GM18520 (cell line): ENCODE measurements around the gene DPP10.
"Not testable (repeated sequence)": the region's sequence is repeated elsewhere in the genome, so short reads cannot be mapped to it uniquely, and the experiment has no call there.

ENCODE experiments used
- ATAC-seq: cut with Tn5 transposase; IDR thresholded peaks from one replicate; pipeline ENCODE4 v1.9.1; 2021; ENCODE audit not compliant: unreplicated experiment

DPP10 gene

DNA sequence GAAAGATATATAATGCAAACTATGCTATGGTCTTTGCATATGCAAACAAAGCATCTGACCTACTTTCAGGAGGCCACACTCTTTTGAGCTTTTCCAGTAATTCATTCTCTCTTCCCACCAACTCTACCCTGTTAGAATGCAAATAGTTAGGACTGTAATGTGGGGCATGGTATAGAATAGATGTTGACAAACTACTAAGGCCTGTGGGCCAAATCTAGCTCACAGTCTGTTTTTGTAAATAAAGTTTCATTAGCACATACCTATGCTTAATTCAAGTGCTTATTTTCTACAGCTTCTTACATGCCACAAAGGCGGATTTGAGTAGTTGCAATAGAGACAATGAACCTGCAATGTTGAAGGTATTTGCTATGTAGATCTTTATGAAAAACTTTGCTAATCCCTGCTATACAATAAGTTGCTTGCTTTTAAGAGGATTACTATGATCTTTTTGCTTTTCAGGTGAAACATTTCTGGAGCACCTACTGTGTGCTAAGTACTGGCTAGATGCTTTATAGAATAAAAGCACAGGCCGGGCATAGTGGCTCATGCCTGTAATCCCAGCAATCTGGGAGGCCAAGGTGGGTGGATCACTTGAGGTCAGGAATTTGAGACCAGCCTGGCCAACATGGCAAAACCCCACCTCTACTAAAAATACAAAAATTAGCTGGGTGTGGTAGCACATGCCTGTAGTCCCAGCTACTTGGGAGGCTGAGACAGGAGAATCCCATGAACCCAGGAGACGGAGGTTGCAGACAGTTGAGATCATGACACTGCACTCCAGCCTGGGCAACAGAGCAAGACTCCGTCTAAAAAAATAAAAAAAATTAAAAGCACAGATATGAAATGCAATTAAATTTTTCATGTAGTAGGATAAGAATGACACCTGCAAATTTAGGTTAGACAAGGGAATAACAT is 267.8 kb downstream of the DPP10 start:
- no peak for ATAC-seq

DNA sequence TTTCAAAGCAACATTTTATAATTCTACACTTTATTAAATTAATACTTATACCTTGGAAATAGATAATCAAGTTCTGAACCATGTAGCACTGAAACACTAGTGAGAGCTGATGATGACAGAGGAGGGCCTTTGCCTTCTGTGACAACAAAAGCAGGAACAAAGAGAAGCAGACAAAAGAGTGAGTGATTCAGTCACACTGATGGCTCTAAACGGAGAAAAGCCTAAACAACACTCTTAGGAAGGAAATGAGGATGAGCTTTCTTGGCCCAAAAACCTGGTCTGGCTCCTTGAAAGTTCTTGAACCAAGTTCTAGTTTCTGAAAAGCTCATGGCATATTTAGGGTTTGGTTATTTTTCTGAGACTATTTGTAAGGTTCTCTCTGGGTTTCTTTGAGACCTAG is 271.9 kb downstream of the DPP10 start:
- ATAC-seq: no peak

DNA sequence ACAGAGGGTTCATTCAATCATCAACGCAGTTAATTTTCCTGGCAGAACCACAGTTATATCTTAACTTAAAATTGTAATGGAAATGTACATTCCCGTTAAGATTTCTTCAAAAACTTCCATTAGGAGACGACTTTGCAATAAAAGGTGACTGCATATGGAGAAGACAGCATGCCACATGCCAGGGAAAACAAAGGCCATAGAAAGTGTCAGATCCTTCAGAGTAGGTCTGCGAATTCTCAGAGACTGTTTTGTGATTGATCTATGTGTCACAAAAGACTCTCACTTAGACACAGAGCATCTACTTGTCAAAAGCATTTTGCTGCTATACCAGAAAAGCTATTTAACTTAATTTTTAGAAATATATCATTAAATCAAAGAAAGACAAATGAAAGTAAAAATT is 274.6 kb downstream of the DPP10 start:
- ATAC-seq: no peak

DNA sequence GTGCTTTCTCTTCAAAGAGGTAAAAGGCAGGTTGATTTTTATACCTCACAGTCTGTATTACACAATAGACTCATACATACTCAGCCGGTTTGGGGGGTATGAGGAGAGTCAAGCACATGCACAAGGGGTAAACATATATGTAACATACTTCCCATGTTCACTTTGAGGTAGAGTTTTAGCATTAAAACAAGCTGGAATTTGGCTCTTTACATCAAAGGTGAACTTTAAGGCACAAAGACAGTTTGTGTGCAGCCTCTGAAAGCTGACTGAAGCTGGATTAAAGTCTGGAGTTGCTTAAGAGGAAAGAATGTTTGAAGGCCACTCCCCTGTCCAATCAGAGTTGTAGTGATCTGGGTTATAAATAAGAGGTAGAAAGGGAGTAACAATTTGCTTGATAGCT is 282.0 kb downstream of the DPP10 start:
- no peak for ATAC-seq

DNA sequence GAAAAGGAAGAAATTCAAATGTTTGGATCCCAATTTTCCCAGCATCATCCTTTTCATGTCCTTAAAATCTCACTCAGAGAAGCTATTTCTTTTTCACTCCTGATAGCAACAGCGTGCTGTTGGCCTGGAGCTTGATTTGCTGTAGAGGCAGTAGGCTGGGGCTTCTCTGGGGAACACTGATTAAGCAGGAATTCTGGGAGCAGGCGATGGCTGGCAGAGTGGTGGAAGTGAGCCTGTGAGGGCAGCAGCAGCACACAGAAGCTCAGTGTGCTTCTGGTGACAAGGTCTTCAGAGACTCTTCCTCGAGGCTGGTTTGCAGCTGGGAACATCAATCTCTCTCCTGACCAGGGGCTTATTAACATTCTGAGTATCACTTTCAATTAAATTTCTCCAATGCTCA is 284.6 kb downstream of the DPP10 start:
- ATAC-seq: no peak

DNA sequence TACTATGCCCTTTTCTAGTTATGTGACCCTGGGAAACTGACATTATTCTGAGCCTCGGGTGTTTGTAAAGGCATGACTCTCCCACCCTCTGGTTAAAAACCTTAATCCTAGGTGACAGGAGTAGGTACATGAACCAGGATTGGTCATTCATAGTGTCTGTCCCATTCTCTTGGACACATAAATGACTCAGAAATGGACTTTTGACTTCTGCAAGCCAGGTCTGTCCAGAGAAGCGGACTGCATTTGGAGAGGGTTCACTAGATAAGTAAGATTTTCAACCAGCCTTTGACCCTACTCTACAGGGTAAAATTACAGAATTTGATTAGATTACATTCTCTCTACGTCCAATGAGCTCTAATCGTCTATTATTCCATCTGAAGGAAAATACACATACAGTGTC is 285.9 kb downstream of the DPP10 start:
- ATAC-seq: no peak

DNA sequence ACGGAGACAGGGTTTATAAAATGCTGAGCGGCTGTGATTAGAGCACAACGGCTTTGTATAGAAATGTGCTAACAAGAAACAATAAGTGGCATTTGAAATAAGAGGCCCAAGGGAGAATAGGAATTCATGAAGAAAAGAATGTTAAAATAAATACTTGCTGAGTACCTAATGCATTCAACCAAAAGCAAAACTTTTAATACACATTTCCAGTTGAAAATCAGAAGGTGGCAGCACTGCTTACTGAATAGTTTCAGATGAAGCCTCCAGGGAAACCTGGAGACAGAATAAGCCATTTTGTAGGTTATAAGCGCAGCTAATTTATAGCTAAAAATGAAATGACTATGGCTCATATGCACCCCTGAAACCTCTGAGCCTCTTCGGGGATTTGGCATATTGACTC is 286.6 kb downstream of the DPP10 start:
- no peak for ATAC-seq

DNA sequence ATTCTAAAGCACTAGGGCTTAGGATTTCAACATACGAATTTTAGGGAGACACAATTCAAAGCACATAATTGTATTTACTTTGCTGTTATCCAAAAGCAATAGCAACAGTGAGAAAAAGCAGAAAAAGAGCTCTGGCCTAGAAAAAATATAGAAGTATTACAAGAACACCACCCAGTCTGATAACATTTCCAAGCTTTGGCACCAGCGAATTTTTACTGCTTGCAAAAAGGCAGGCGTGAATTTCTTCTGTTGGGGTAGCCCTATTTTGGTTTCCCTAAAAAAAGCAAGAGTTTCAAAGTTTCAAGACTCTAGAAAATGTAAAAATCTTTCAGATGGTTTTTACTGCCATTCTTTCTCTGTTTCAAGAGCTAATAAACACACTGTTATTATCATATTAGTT is 292.7 kb downstream of the DPP10 start:
- no peak for ATAC-seq

DNA sequence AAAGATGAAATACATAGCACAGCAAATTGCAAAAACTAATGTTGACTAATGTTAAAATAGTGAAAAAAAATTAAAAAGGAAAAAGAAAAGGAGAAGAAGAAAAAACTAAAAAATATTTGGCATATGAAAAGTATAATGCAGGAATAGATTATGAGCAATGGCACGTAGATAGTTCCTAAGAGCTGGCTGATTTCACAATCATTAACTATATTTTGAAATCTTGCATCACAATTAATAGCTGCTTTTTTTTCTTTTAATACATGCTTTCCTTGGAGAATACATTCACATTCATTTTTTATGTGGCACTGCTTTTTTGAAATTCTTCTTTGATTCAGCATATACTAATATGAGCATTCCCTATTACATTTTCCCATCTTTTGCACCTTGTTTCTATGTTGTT is 299.8 kb downstream of the DPP10 start:
- no peak for ATAC-seq

DNA sequence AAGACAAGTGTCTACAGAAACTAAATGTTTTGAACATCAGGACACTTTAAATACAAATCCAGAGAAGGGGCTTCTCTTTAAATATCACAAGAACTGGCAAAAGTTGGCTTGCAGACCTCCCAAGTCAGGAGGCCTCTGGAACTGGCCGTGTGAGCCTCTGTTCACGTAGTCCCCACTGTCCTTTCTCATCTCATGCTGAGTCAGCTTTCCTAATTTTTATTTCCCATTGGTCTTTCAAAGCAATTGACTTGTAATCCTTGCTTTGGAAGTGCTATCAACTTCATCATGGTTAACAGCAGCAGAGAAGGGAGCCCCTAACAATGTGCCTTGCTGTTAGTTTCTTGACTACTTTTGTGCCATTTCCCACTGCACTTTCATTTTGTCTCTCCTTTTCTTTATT is 303.3 kb downstream of the DPP10 start:
- ATAC-seq: no peak

DNA sequence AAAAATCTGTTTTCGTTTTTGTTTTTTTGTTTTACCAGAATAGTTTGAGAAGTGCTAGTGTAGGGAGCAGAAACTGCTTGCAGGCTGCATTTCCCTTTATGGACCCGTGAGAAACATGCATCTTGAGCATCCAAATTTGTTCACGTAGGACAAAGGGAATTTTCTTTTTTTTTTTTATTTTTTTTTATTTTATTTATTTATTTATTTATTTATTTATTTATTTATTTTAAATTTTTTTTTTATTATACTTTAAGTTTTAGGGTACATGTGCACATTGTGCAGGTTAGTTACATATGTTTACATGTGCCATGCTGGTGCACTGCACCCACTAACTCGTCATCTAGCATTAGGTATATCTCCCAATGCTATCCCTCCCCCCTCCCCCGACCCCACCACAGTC is 305.7 kb downstream of the DPP10 start:
- ATAC-seq: not testable (repeated sequence)

DNA sequence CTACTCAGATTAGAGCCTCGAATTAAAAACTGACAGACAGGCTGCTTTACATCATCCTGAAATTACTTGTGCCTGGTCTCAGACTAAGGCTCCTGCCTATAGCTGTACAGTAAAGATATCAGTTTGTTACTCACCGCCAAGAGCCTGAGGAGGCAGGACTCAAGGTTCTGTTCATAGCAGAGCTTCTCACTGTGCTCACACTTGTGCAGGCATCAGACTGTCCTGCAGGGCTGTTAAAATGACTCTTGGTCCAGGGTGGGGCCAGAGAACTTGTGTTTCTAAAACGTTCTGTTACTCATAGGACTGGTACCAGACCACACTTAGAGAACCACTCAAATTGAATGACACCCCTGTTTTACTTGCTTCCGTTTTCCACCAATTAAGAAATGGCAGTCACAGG is 310.0 kb downstream of the DPP10 start:
- no peak for ATAC-seq

DNA sequence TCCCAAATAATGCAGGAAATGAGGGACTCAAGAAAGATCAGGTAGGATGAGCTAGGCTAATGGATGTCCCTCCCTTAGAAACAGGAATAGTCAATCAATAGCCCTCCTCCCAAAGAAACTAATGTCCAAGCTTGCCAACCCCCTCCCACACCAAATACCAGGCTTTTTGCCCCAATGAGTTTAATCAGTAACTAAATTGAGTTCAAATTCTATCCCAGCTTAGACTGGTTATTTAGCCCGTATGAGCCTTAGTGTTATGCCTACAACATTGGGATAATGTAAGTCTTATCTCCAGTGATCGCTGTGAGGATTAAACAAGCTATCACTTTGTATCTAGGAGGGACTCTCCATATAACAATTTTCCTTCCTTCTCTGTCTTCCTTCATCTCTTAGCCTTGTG is 310.7 kb downstream of the DPP10 start:
- no peak for ATAC-seq

DNA sequence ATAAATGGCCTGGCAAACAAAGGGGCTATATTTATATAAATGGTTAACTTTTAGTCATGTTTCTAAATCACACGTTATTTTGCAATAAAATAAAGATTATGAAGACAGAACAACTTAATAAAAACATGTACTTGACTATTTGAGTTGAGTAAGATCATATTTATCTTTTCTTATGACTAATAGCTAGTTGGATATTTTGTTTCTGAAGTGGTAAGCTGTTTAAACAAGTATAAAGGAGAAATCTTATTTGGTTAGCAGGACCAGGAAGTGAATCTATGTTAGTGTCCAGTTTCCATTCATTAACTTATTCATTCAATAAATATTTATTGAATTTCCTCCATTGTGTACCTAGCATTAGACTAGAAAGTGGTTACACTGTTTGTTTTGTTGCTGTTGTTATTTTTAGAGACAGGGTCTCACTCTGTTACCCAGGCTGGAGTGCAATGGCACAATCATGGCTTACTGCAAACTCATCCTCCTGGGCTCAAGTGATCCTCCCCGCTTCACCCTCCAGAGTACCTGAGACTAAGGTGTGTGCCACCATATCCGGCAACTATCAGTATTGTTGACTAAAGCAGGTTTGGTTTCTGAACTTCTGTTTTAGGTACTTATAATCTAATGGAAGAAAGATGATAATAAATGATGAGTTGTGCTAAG is 312.6 kb downstream of the DPP10 start:
- no peak for ATAC-seq

DNA sequence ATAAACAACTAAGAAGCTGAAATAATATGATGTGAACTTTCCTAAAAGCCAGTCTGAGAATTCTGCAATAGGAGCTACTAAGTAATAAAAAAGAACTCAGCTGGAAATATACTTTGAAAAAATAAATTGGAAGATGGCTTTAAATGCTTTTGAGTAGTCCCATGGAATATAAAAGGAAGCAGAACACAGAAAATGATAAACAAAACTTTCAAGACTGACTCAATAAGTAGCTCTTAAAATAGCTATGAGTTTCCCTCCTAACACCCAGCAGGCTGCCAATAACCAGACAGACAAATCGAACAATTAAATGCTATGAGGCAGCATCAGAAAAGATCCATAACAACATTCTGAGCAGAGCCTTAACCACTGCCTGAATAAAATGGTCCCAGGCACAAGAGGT is 319.9 kb downstream of the DPP10 start:
- no peak for ATAC-seq

DNA sequence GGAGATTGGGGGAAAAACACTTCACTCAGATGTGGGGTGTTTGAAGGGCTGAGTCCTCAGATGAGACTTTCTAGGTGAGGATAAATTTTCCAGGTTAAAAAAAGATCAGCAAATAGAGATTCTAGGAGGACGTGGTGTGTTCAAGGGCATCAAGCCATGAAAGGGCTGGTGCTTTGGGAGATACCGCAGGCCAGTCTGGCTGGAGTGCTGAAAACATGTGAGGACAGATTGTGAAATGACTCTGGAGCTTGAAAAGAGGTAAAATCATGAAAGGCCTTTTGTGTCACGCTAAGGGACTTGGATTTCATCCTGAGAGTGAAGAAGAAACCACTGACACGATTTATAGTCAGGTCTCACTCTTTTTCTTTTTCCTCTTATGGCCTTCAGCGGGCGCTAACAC is 320.5 kb downstream of the DPP10 start:
- no peak for ATAC-seq

DNA sequence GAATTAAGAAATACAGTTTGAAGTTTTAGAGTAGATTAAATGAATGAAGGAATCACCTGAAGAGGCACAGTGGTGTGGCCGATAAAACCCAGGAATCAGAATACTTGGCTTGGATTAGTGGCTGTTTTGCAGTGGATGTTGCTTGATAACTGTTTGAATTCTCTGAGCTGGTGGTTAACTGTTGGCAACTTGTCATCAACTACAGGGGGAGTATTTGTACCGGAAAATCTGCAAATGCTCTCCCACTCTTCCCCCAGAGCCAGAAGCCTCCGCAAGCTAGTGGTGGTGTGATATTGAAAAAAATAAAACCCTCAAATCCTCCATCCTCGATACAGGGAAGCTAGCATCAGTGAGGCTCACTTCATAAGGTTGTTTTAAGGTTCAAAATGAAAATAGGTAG is 326.7 kb downstream of the DPP10 start:
- ATAC-seq: no peak

DNA sequence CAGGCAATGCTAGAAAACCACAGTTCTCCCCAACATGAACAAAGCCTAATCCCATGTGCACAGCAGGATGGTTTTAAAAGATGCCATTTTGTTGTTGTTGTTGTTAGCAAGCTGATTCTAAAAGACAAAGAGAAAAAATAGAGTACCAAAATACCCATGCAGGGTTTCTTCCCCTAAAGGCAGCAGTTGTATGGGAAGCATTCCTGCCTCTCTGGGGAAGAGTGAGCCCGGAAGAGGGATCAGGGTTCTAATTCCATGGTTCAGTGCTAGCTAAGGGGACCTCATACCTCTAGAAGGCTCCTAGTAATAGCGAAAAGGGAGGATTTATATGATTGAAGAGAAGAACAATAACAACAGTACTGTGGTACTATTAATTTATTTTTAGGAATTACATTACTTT is 327.6 kb downstream of the DPP10 start:
- ATAC-seq: no peak

DNA sequence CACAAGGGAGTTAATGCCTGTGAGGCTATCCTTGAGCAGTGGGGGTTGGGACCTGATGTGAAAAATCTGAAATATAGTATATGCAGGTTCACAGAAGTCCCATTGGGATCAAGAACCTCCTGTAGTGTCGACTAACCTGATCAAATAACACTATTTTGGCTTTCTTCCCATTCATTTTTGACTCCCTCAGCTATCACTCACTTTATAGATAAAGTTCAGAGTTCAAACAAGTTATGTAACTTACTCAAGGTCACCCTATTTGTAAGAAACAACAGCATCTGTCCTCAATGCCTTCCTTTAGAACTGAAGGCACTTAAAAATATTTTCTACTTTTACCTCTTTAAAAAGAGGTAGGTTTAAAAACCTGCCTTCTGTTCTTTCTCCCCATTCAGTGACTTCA is 341.6 kb downstream of the DPP10 start:
- no peak for ATAC-seq

DNA sequence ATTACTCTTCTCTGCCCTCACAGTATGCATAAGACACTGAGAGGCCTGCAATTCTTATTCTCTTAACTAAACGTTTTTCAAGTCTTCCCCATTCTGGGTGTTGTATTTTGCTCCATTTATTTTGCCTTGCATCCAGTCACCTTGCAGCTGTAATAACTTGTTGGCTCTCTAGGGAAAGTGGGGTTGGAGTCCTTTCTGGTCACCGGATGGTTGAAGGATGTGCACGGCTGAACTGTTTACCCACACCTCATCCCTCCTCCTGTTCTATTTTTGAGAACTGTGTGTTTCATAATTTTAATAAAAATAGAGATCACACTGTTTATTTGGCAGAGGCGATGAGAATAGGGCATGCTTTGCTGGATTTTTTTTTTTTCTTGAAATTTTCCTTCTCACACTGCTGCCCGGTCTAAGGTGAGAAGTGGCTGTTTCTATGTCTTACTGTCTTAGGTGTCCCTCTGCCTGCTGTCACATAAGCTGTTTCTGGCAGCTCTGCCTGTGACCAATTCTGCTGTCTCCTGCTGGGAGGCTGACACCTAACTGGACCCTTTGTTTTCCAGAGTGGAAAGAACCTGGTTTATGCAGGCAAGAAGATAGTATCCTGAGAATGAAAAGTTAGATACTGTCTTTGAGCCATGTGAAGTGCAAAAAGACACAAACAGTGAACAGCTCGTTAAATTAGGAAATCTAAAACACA is 342.6 kb downstream of the DPP10 start:
- no peak for ATAC-seq

DNA sequence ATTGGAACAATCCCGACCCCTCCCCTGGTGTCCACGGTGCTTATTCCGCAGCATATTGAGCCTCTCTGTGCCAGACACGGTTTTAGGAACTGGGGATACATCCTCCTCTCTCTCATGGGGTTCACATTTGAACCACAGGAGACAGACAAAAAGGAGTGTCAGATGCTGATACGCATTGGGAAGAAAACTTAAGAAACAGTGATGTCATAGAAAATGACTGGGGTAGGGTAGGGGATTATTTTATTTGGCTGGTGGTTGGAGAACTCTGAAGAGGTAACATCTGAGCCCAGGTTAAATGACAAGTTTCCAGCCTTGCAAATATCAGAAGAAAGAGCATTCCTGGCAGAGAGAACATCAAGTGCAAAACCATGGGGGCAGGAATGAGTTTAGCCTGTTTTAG is 344.5 kb downstream of the DPP10 start:
- ATAC-seq: no peak

DNA sequence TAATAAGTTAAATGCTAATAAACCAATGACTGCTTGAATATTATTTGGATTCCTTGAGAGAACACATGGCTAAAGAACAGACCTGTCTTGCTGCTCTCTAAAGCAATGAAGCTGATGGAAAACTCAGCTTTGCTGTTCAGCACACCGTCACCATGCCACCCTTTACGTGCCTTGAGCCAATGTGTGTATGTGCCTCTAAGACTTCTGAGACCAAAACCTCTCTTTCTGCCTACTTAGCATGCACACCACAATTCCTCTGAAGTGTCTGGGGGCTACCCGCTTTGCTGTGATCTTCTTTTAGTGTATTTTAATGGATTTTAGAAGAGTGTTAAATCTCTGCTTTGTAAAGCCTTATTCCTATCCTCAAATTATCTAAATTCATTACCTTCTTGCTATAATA is 345.0 kb downstream of the DPP10 start:
- no peak for ATAC-seq
